GM23338 (cell line): ENCODE results near the gene DNAI2. TPM values are rescaled to one million over a fixed set of nuclear protein-coding genes. Genes with fewer than 3 reads are reported as not detected.
"Not testable (repeated sequence)": the region's sequence is repeated elsewhere in the genome, so short reads cannot be mapped to it uniquely, and the experiment has no call there.

ENCODE experiments used
- ATAC-seq: fragments of 200-7000 bp; cut with Tn5 transposase; 3 replicates; pipeline ENCODE4 v1.9.1; 2020
- DNase-seq: peaks from one replicate; pipeline ENCODE4 v3.0.0-alpha.2; 2015; ENCODE audit warnings: low spot score
- H2AFZ ChIP-seq: fragments of 200-600 bp; sonication (generic); 2 replicates; pipeline ENCODE4 v1.8.0; 2016; ENCODE audit warnings: antibody characterized with exemption, mild to moderate bottlenecking, moderate library complexity
- H3F3A ChIP-seq: fragments of 200-600 bp; sonication (generic); replicated peaks from 2 replicates; pipeline ENCODE4 v1.8.0; 2017; ENCODE audit warnings: antibody characterized with exemption, mixed run types, low read depth
- H3K27ac ChIP-seq: fragments of 200-600 bp; sonication (generic); 2 replicates; pipeline ENCODE4 v1.6.1; 2016; ENCODE audit warnings: low read depth
- H3K27me3 ChIP-seq: fragments of 200-600 bp; sonication (generic); 2 replicates; pipeline ENCODE4 v1.8.0; 2016; ENCODE audit warnings: mild to moderate bottlenecking, mixed run types, moderate library complexity; ENCODE audit not compliant: insufficient read depth
- H3K36me3 ChIP-seq: fragments of 200-600 bp; sonication (generic); 2 replicates; pipeline ENCODE4 v1.8.0; 2016; ENCODE audit warnings: mild to moderate bottlenecking; ENCODE audit not compliant: insufficient read depth
- H3K4me1 ChIP-seq: fragments of 200-600 bp; sonication (generic); 2 replicates; pipeline ENCODE4 v1.8.0; 2016; ENCODE audit warnings: mild to moderate bottlenecking, moderate library complexity; ENCODE audit not compliant: insufficient read depth
- H3K4me2 ChIP-seq: fragments of 200-600 bp; sonication (generic); 2 replicates; pipeline ENCODE4 v1.7.1; 2017; ENCODE audit warnings: mixed run types
- H3K4me3 ChIP-seq: fragments of 200-600 bp; sonication (generic); 2 replicates; pipeline ENCODE4 v1.6.1; 2016; ENCODE audit warnings: mixed run types
- H3K79me2 ChIP-seq: fragments of 200-600 bp; sonication (generic); replicated peaks from 2 replicates; pipeline ENCODE4 v1.8.0; 2017; ENCODE audit warnings: mild to moderate bottlenecking; ENCODE audit not compliant: insufficient read depth
- H3K9me2 ChIP-seq: fragments of 200-600 bp; sonication (generic); 2 replicates; pipeline ENCODE4 v1.8.0; 2017; ENCODE audit not compliant: insufficient read depth
- H4K20me1 ChIP-seq: fragments of 200-600 bp; sonication (generic); replicated peaks from 2 replicates; pipeline ENCODE4 v1.8.0; 2017; ENCODE audit warnings: mild to moderate bottlenecking; ENCODE audit not compliant: insufficient read depth
- H3K27ac Mint-ChIP-seq: 2 replicates; pipeline ENCODE4 v1.8.0; 2020; ENCODE audit warnings: inconsistent platforms, mild to moderate bottlenecking, moderate library complexity, mixed read lengths
- H3K27me3 Mint-ChIP-seq: 3 replicates; pipeline ENCODE4 v1.8.0; 2022; ENCODE audit warnings: low read depth, mild to moderate bottlenecking, moderate library complexity, mixed read lengths, inconsistent platforms; ENCODE audit not compliant: insufficient read depth, poor library complexity
- H3K36me3 Mint-ChIP-seq: 3 replicates; pipeline ENCODE4 v1.8.0; 2021; ENCODE audit warnings: low read depth, mild to moderate bottlenecking, inconsistent platforms, moderate library complexity, mixed read lengths
- H3K4me1 Mint-ChIP-seq: 3 replicates; pipeline ENCODE4 v1.8.0; 2020; ENCODE audit warnings: mild to moderate bottlenecking, inconsistent platforms, mixed read lengths
- H3K4me3 Mint-ChIP-seq: 3 replicates; pipeline ENCODE4 v1.8.0; 2021; ENCODE audit warnings: moderate library complexity, mild to moderate bottlenecking, inconsistent platforms, mixed read lengths
- H3K9me3 Mint-ChIP-seq: 3 replicates; pipeline ENCODE4 v1.8.0; 2020; ENCODE audit warnings: moderate library complexity, mild to moderate bottlenecking, inconsistent platforms, mixed read lengths
- CTCF ChIP-seq, 2 experiments: fragments of 200-600 bp in 1 of 2; sonication (generic) in 1 of 2; conservative IDR thresholded peaks; 2 replicates each; pipeline versions ENCODE4 v1.5.1 to v1.6.1; 2016 to 2017; ENCODE audit warnings: antibody characterized with exemption in 2 of 2, low read depth in 2 of 2, mild to moderate bottlenecking in 2 of 2, moderate library complexity in 1 of 2
- ETS1 ChIP-seq: IDR thresholded peaks from 2 replicates; pipeline ENCODE4 v1.6.1; 2016; ENCODE audit warnings: antibody characterized with exemption
- EZH2 ChIP-seq: fragments of 200-600 bp; sonication (generic); IDR thresholded peaks from one replicate; pipeline ENCODE4 v1.8.0; 2017; ENCODE audit warnings: antibody characterized with exemption, mild to moderate bottlenecking, low read depth; ENCODE audit not compliant: unreplicated experiment
- POLR2AphosphoS5 ChIP-seq: IDR thresholded peaks from 2 replicates; pipeline ENCODE4 v1.6.1; 2016; ENCODE audit warnings: antibody characterized with exemption, low read depth
- REST ChIP-seq: IDR thresholded peaks from one replicate; pipeline ENCODE4 v1.6.1; 2018; ENCODE audit warnings: antibody characterized with exemption; ENCODE audit not compliant: unreplicated experiment
- STAT1 ChIP-seq: IDR thresholded peaks from one replicate; pipeline ENCODE4 v1.6.1; 2016; ENCODE audit warnings: antibody characterized with exemption; ENCODE audit not compliant: unreplicated experiment
- ZNF462 ChIP-seq: fragments of 250-450 bp; sonication (Bioruptor Pico); IDR thresholded peaks from 2 replicates; pipeline ENCODE4 v1.5.0; 2020; ENCODE audit warnings: mild to moderate bottlenecking, moderate library complexity
- polyA plus RNA-seq: library from polyadenylated mRNA; unstranded; fragments of >200 nt; fragmentation: Nextera tagmentation; extraction: Ambion mirVana; gene quantifications from 2 replicates; pipeline ENCODE4 v1.2.1, GENCODE V29; 2016
- total RNA-seq: library from RNA; depleted of rRNA; stranded (reverse); fragments of >200 nt; shearing (Covaris generic); gene quantifications from 2 replicates; pipeline ENCODE4 v1.2.3, GENCODE V29; 2014

DNAI2 gene
- total and polyA plus RNA-seq, 2 experiments from 2014 or later = 0.21 TPM; not detected in 1

- TF ChIP-seq REST (no peak), POLR2AphosphoS5 (no peak), STAT1 (no peak), CTCF (conservative IDR thresholded peaks at IDR 0.05; ENCODE audit: low read depth in 2 of 2) (no peak)
Observed at GRCh38 chr17:74281799-74282198, 7.8 kb downstream of the DNAI2 start (continued).

- not testable (repeated sequence) for H3K36me3 ChIP-seq, H3K4me1 ChIP-seq, DNase-seq, H3K4me1 Mint-ChIP-seq, H3K27ac Mint-ChIP-seq, H3K9me2 ChIP-seq, H3K27ac ChIP-seq, H3K79me2 ChIP-seq, H3K4me2 ChIP-seq, H2AFZ ChIP-seq, H3K4me3 ChIP-seq, H4K20me1 ChIP-seq, H3K27me3 ChIP-seq, H3K4me3 Mint-ChIP-seq, H3K9me3 Mint-ChIP-seq, ATAC-seq, H3K36me3 Mint-ChIP-seq, H3F3A ChIP-seq
- peaks cover 15% of the 10 kb centered on the region for H3K27me3 Mint-ChIP-seq
Observed at GRCh38 chr17:74282274-74282586, 8.2 kb downstream of the DNAI2 start.

- Mint-ChIP-seq H3K36me3 (no peaks in the 10 kb centered on the region), H3K9me3 (no peaks in the 10 kb centered on the region), H3K4me3 (no peak overlapping the region), H3K4me1 (no peaks in the 10 kb centered on the region; the same call in 2 of the 3 replicates), H3K27ac (no peak overlapping the region), H3K27me3 (peaks cover 15% of the 10 kb centered on the region)
- no peaks in the 10 kb centered on the region for H3K27me3 ChIP-seq
- H2AFZ ChIP-seq = no peak overlapping the region
- no peaks in the 10 kb centered on the region for H4K20me1 ChIP-seq
- H3K4me2 ChIP-seq = no peak overlapping the region
- no peak for ATAC-seq
- H3F3A ChIP-seq = no peaks in the 10 kb centered on the region
- peaks cover 7% of the 10 kb centered on the region; the same call in 1 of the 2 replicates for H3K4me1 ChIP-seq
- DNase-seq = no peak
- no peaks in the 10 kb centered on the region for H3K36me3 ChIP-seq
- H3K4me3 ChIP-seq = no peak overlapping the region
- no peak overlapping the region for H3K27ac ChIP-seq
- no peaks in the 10 kb centered on the region for H3K9me2 ChIP-seq
- no peaks in the 10 kb centered on the region for H3K79me2 ChIP-seq
- TF ChIP-seq EZH2 (no peak), ZNF462 (CRISPR knock-in tag) (no peak), ETS1 (no peak)
Observed at GRCh38 chr17:74282587-74283370, 8.7 kb downstream of the DNAI2 start.
